ENCODE results near the gene TMEM192. TPM values are rescaled to one million over a fixed set of nuclear protein-coding genes. Genes with fewer than 3 reads are reported as not detected.
"Not testable (repeated sequence)": the region's sequence is repeated elsewhere in the genome, so short reads cannot be mapped to it uniquely, and the experiment has no call there.

TMEM192 gene
- total and polyA plus RNA-seq, 12 donors: 4.5 to 23.1 (median 16.6) TPM

- Histone ChIP-seq H3K4me3 (no peak within 1 kb of the TSS), H3K4me1 (no peaks in the 10 kb centered on the region), H3K36me3 (no peaks in the 10 kb centered on the region), H3K27me3 (no peaks in the 10 kb centered on the region), H3K9me3 (peaks cover 0 to 12% (median 0%) of the 10 kb centered on the region in 11 donors), H3K27ac (no peak within 1 kb of the TSS)
- ATAC-seq (no peak), DNase-seq (no peak)
- TF ChIP-seq CTCF (IDR thresholded peaks at IDR 0.05): no peak
- 94 to 95% methylated on average over 41 of the region's 41 CpGs for WGBS, 2 donors
- intact Hi-C loops (cut with DNase I): no loop called here
Measured at GRCh38 chr4:165031436-165032211, 81.0 kb downstream of the TMEM192 start, which contains the start of gene TRIM60. Gene TRIM60, plus strand, starts transcription at chr4:165031999. Its CDS starts 8,074 bp downstream, at chr4:165040073.

GRCh38 chr4:165027762-165028402 lies 84.8 kb downstream of the TMEM192 start:
- no peak overlapping the region for H3K4me3 ChIP-seq
- no peaks in the 10 kb centered on the region for H3K36me3 ChIP-seq
- ATAC-seq (no peak), DNase-seq (no peak)
- no peaks in the 10 kb centered on the region for H3K4me1 ChIP-seq
- no peak overlapping the region for H3K27ac ChIP-seq
- peaks cover 0 to 12% (median 0%) of the 10 kb centered on the region in 11 donors for H3K9me3 ChIP-seq
- 57 to 64% methylated on average over 7 of the region's 7 CpGs for WGBS, 2 donors
- no peaks in the 10 kb centered on the region for H3K27me3 ChIP-seq
- no peak for TF ChIP-seq CTCF (IDR thresholded peaks at IDR 0.05)
- intact Hi-C loops (cut with DNase I): no loop called here

DNA sequence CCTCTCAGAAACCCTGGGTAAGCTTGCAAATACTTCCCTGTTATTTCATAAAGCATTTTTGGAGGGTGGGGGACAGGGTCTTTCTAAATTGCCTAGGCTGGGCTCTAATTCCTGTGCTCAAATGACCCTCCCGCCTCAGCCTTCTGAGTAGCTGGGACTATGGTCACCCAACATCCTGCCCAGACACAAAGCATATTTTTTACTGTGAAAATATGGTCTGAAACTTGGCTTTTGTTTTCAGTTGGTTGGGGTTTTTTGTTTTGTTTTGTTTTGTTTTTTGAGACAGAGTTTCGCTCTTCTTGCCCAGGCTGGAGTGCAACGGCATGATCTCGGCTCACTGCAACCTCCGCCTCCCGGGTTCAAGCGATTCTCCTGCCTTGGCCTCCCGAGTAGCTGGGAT lies 86.9 kb downstream of the TMEM192 start:
- ATAC-seq; H3K4me1 ChIP-seq; intact Hi-C loops (cut with DNase I); H3K9me3 ChIP-seq; H3K4me3 ChIP-seq; H3K27ac ChIP-seq; DNase-seq; H3K27me3 ChIP-seq; H3K36me3 ChIP-seq: not testable (repeated sequence)
- WGBS, 2 donors: 94 to 96% methylated on average over 8 of the region's 8 CpGs

Other genes with a start within 250 kb of the TMEM192 start
- not detected for gene APELA, start 235.7 kb downstream of the TMEM192 start, total RNA-seq
- gene APELA, start 235.7 kb downstream of the TMEM192 start, polyA plus RNA-seq: not detected
- 1 to 10 TPM in 9 of 10 donors, under 1 TPM in 1; 0.98 to 3.1 (median 2.2) TPM for gene TRIM61, start 135.2 kb downstream of the TMEM192 start, total RNA-seq
- 1 to 10 TPM in 1 of 2 donors, under 1 TPM in 1; 0.37 to 1.1 TPM for gene TRIM61, start 135.2 kb downstream of the TMEM192 start, polyA plus RNA-seq
- gene TRIM60, start 80.9 kb downstream of the TMEM192 start, total RNA-seq: not detected
- not detected for gene TRIM60, start 80.9 kb downstream of the TMEM192 start, polyA plus RNA-seq
- gene TRIM75, start 59.0 kb downstream of the TMEM192 start, total RNA-seq: not detected
- not detected for gene TRIM75, start 59.0 kb downstream of the TMEM192 start, polyA plus RNA-seq
- 10 to 100 TPM in 7 of 10 donors, 1 to 10 TPM in 3; 6.0 to 14.7 (median 10.9) TPM for gene KLHL2, start 94.7 kb upstream of the TMEM192 start, total RNA-seq
- gene KLHL2, start 94.7 kb upstream of the TMEM192 start, polyA plus RNA-seq: 1 to 10 TPM; 6.1 to 9.1 TPM
- gene MSMO1, start 214.8 kb upstream of the TMEM192 start, total RNA-seq: 10 to 100 TPM in 2 of 10 donors, 1 to 10 TPM in 8; 5.9 to 11.9 (median 9.0) TPM
- gene MSMO1, start 214.8 kb upstream of the TMEM192 start, polyA plus RNA-seq: 10 to 100 TPM in 1 of 2 donors, 1 to 10 TPM in 1; 3.7 to 15.1 TPM

Measured in heart right ventricle (tissue), 16 donors.